ENCODE results near the gene CCDC88B.
"Not testable (repeated sequence)": the region's sequence is repeated elsewhere in the genome, so short reads cannot be mapped to it uniquely, and the experiment has no call there.

CCDC88B gene

DNA sequence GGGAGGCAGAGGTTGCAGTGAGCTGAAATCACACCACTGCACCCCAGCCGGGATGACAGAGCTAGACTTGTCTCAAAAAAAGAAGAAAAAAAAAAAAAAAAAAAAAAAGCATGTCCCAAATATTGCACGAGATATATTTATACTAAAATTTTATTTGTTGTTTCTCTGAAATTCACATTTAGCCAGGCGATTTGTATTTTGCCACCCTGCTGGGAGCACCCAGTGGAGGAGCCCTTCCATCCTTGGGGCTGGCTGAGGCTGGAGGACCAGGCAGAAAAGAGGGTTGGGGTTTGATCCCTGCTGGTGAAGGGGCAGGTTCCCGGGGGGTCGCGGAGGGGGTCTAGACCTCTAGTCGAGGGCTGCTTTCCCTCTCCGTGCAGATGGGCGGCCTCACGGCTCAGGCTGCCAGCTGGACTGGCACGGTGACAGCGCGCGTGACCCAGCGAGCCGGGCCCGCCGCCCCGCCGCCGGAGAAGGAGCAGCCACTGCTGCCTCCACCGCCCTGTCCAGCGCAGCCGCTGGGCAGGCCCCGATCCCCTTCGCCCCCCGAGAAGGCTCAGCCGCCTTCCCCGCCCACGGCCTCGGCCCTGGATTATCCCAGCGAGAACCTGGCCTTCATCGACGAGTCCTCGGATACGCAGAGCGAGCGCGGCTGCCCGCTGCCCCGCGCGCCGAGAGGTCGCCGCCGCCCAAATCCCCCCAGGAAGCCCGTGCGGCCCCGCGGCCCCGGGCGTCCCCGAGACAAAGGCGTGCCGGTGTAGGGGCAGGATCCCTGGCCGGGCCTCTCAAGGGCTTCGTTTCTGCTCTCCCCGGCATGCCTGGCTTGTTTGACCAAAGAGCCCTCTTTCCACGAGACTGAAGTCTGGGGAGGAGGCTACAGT is 40.8 kb upstream of the CCDC88B start:
- peaks cover 22% of the 10 kb centered on the region for H3K4me1 Mint-ChIP-seq
- H3K36me3 Mint-ChIP-seq (ENCODE audit: low read depth), result no peaks in the 10 kb centered on the region
- H3K27me3 Mint-ChIP-seq, result peaks cover 74% of the 10 kb centered on the region

DNA sequence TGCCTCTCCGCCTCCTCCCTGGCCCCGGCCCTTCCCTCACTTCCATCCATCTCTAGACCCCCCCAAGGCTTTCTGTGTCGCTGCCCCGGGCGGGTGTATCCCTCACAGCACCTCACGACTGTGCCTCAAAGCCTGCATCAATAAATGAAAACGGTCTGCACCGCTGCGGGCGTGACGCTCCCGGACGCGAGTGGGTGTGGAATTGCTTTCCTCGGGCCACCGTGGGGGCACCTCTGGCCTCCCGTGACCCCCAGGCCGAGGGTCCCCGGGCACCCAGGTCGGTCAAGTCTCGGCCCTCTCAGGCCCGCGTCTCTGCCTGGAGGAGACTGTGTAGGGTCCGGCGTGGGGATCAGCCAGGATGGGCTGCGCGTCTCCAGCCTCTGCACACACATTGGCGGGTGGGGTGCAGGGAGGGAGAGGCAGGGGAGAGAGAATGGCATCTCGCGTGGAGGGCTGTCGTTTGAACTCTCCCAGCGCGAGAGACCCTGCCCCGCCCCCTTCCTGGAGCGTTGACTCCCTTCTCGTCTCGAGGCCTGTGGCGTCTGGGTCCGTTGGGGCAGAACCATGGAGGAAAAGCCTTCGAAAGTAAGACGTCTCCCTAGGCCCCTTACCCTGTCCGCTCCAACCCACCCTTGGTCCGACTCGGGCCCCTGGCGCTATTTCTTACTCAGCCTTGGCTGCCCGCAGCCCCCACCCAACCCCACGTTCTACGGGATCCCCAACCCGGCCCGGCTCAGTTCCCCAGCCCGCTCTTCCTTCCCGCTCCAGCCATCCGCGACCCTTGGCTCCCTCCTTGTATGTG is 40.0 kb upstream of the CCDC88B start, which contains the start of gene CATSPERZ:
CATSPERZ (plus strand) TSS at position 512 of the 802 bp plus-strand sequence; CDS start at position 565, 53 bp downstream.
- Mint-ChIP-seq H3K4me1 (peaks cover 30% of the 10 kb centered on the region), H3K27ac (no peak within 1 kb of the TSS), H3K27me3 (peaks cover 68% of the 10 kb centered on the region), H3K9me3 (no peaks in the 10 kb centered on the region), H3K36me3 (ENCODE audit: low read depth) (no peaks in the 10 kb centered on the region), H3K4me3 (peak within 1 kb of the TSS; percentile 62)
- no peak for DNase-seq
- ATAC-seq, result no peak

More for the DNA sequence above, 40.8 kb upstream of the CCDC88B start:
- DNase-seq (no peak), ATAC-seq (no peak)
- Mint-ChIP-seq H3K4me3 (peak overlapping the region; percentile 14), H3K27ac (no peak overlapping the region), H3K9me3 (no peaks in the 10 kb centered on the region)

DNA sequence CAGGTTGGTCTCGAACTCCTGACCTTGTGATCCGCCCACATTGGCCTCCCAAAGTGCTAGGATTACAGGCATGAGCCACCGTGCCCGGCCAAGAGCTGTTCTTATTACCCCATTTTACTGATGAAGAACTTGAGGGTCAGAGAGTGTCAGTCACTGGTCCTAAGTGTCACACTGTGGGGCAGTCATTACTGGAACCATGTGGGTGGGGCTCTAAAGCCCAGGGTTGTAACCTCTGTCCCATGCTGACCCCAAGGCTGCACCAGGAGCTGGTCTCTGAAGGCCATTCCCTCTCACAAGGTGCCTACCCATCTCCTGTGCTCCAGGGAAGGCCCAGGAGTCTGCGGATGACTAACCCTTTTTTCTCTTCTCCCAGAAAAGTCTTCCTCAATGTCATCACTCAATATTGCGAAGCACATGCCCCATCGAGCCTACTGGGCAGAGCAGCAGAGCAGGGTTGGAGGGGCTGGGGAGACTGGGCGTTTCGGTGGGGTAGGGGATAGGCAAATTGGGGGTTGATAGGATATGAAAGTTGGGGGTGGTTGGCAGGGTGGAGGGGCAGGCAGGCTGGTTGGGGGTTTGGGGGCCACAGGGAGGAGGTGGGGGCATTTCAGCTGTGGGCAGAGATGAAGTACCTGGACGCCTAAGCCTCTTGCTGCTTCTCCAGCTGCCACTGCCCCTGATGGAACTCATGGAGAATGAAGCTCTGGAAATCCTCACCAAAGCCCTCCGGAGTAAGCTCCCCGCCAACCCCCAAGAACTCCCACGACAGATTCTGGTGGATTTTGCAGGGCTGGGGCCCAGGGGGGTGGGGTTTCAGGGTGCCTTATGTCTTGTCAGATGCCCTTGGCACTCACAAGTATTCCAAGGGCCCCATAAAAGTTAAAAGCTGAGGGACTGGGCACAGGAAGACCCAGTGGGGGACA is 36.6 kb upstream of the CCDC88B start:
- DNase-seq, result no peak
- Mint-ChIP-seq H3K4me3 (peak overlapping the region; percentile 86), H3K4me1 (peaks cover 41% of the 10 kb centered on the region), H3K36me3 (ENCODE audit: low read depth) (peaks cover 10% of the 10 kb centered on the region), H3K27me3 (peaks cover 35% of the 10 kb centered on the region), H3K27ac (no peak overlapping the region), H3K9me3 (no peaks in the 10 kb centered on the region)
- ATAC-seq, result no peak

DNA sequence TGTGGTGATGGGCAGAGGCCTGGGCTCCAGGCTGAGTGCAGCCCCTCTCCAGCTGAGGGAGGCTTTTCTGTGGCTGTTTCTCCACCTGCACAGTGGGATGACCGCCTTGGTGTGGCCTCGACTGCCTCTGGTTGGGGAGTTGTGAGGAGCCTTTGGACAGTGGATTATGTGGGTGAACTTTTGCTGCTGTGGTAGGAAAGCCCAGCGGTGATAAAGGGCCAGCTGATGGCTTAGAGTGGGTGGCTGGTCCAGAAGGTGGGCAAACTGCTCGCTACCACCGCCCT is 36.0 kb upstream of the CCDC88B start:
- Mint-ChIP-seq H3K27ac (peak overlapping the region; percentile 97), H3K27me3 (peaks cover 29% of the 10 kb centered on the region), H3K9me3 (no peaks in the 10 kb centered on the region), H3K36me3 (ENCODE audit: low read depth) (peaks cover 10% of the 10 kb centered on the region), H3K4me1 (peaks cover 41% of the 10 kb centered on the region), H3K4me3 (peak overlapping the region; percentile 86)
- ATAC-seq (no peak), DNase-seq (no peak)

DNA sequence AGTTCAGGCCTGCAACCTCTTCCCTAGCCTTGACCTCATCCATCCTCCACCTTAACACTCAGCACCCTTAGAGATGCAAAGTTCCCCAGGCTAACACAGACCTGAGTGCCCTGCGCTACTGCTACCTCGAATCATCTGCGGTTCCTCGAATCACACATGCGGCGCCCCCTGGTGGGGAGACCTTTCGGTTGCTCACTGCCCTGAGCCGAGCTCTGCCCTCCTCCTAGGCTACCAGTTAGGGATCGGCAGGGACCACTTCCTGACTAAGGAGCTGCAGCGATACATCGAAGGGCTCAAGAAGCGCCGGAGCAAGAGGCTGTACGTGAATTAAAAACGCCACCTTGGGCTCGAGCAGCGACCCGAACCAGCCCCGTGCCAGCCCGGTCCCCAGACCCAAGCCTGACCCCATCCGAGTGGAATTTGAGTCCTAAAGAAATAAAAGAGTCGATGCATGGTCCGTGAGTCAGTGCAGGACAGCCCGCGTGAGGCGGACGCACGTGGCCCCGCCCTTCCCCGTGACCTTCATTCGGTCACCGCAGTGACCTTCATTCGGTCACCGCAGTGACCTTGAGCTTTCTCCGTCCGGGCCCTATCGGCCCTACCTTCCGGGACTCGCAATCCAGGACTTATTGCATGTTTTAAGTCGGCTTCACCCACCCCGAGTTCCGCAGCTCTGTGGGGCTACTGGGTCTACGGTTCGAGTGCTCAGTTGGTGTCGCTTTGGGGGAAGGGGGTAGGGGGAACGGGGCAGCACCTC is 35.5 kb upstream of the CCDC88B start:
- H3K36me3 Mint-ChIP-seq (ENCODE audit: low read depth), result peaks cover 13% of the 10 kb centered on the region
- peak overlapping the region; percentile 97 for H3K27ac Mint-ChIP-seq
- peaks cover 42% of the 10 kb centered on the region for H3K4me1 Mint-ChIP-seq
- DNase-seq (peak; percentile 98), ATAC-seq (peak; percentile 66)
- H3K9me3 Mint-ChIP-seq, result no peaks in the 10 kb centered on the region
- H3K4me3 Mint-ChIP-seq, result peak overlapping the region; percentile 86
- peaks cover 25% of the 10 kb centered on the region for H3K27me3 Mint-ChIP-seq

DNA sequence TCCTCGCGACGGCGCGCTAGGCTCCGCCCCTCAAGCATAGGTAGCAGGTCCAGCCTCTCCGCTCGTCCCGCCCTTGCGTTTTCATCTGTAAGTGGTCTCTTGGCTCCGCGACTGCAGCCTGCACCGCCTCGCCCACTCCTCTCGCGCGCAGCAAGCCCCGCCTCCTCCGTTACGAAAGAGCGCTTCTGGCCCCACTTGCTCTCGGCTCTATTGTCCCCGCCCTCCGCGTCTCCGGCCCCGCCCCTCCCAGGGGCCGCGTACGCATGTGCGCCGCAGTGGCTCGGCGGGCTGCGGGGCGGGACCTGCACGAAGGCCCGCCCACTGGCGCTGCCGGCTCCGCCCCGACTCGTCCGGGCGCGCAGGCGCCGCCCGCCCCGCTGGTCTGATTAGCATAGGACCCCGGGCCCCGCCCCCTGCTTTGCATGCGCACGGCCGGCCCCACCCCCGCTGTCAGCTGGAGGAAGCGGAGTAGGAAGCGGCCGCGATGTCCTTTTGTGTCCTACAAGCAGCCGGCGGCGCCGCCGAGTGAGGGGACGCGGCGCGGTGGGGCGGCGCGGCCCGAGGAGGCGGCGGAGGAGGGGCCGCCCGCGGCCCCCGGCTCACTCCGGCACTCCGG is 34.8 kb upstream of the CCDC88B start, which contains the start of gene ESRRA:
ESRRA (plus strand) TSS at position 450 of the 616 bp plus-strand sequence. CDS start 1,656 bp downstream, outside the sequence.
- DNase-seq, result peak; percentile 100
- Mint-ChIP-seq H3K27me3 (peaks cover 19% of the 10 kb centered on the region), H3K27ac (peak within 1 kb of the TSS; percentile 97), H3K4me3 (peak within 1 kb of the TSS; percentile 99), H3K9me3 (no peaks in the 10 kb centered on the region), H3K4me1 (peaks cover 38% of the 10 kb centered on the region), H3K36me3 (ENCODE audit: low read depth) (peaks cover 13% of the 10 kb centered on the region)
- peak; percentile 72 for ATAC-seq

DNA sequence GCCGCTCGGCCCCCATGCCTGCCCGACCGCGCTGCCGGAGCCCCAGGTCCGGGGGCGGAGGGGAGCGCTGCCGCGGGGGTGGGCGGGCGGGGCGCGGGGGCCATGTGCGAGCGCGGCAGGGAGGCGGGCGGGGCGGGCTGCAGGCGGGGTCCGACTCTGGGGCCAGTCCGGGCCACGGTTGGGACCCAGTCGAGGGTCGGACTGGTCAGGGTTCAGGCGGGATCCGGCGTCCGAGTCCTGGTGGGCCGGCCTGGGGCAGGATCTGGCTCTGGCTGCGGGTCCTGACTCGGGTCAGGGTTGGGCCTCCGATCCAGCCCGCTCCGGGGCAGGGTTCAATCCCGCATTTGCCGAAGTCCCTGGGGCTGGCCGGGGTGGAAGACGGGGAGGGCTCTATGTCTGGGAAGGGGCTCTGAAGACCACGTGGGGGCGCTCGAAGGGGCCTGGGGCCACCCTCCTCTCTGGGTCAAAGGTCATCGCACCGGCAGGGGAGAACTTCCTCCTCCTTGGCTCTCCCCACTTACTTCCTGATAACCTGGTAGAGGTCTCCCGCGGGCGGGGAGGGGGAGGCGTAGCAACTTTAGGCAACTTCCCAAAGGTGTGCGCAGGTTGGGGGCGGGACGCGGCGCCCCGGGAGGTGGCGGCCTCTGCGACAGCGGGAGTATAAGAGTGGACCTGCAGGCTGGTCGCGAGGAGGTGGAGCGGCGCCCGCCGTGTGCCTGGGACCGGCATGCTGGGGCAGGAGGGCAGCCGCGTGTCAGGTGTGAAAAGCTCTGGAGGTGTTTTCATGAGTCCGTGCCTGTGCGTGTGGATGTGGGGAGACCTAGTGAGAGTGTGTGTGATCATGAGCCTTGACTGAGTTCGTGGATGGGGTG is 34.1 kb upstream of the CCDC88B start:
- peak overlapping the region; percentile 96 for H3K27ac Mint-ChIP-seq
- H3K9me3 Mint-ChIP-seq, result no peaks in the 10 kb centered on the region
- ATAC-seq (peak; percentile 21), DNase-seq (peak; percentile 77)
- peaks cover 15% of the 10 kb centered on the region for H3K36me3 Mint-ChIP-seq (ENCODE audit: low read depth)
- H3K4me3 Mint-ChIP-seq, result peak overlapping the region; percentile 99
- H3K4me1 Mint-ChIP-seq, result peaks cover 34% of the 10 kb centered on the region
- H3K27me3 Mint-ChIP-seq, result peaks cover 11% of the 10 kb centered on the region

DNA sequence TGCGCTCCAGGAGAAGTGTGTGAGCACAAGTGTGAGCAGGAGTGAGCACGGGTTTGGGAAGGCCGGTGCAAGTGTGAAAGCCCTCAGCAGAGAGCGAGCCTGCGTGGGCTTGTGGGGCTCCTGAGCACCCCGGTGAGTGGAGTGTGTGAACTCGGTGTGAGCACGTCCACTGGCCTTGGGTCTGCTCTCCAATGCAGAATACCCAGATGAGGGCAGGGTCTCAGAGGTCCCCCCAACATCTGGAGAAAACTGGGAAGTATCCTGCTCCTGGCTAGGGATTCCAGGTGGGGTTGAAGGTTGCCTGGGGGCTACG is 33.5 kb upstream of the CCDC88B start:
- peaks cover 17% of the 10 kb centered on the region for H3K36me3 Mint-ChIP-seq (ENCODE audit: low read depth)
- H3K9me3 Mint-ChIP-seq, result no peaks in the 10 kb centered on the region
- ATAC-seq (no peak), DNase-seq (no peak)
- peak overlapping the region; percentile 99 for H3K4me3 Mint-ChIP-seq
- H3K27me3 Mint-ChIP-seq, result peaks cover 9% of the 10 kb centered on the region
- H3K27ac Mint-ChIP-seq, result peak overlapping the region; percentile 96
- peaks cover 35% of the 10 kb centered on the region for H3K4me1 Mint-ChIP-seq

DNA sequence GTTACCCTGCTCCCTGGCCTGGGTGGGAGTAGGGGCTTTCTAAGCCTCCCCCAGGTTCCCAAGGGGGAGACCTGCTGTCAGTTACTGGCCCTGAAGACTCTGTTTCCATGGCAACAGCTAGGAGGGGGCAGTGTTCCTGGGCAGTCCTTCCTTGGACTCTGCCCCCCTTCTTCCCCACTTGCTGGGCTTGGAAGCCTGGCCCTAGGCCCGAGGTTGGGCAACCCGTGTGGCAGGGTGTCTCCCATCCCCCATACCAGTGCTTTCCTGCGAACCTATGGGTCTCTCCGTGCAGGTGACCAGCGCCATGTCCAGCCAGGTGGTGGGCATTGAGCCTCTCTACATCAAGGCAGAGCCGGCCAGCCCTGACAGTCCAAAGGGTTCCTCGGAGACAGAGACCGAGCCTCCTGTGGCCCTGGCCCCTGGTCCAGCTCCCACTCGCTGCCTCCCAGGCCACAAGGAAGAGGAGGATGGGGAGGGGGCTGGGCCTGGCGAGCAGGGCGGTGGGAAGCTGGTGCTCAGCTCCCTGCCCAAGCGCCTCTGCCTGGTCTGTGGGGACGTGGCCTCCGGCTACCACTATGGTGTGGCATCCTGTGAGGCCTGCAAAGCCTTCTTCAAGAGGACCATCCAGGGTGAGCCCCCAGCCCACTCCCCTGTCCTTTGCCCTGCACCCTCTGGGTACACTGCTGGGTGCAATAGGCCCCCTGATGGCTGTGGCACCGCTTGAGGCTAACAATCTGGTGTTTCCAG is 33.0 kb upstream of the CCDC88B start:
- Mint-ChIP-seq H3K36me3 (ENCODE audit: low read depth) (peaks cover 17% of the 10 kb centered on the region), H3K4me1 (peaks cover 35% of the 10 kb centered on the region), H3K9me3 (no peaks in the 10 kb centered on the region), H3K4me3 (peak overlapping the region; percentile 99), H3K27ac (peak overlapping the region; percentile 96), H3K27me3 (peaks cover 4% of the 10 kb centered on the region)
- DNase-seq, result no peak
- no peak for ATAC-seq

DNA sequence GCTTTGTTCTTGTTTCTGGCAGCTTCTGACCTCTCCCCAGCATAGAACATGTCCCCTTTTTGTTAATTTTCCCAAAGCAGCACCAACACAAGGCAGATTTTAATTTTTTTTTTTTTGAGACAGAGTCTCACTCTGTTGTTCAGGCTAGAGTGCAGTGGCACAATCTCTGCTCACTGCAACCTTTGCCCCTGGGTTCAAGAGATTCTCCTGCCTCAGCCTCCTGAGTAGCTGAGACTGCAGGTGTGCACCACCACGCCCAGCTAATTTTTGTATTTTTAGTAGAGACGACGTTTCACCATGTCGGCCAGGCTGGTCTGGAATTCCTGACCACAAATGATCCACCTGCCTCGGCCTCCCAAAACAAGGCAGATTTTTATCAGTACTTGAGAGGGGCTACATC is 32.2 kb upstream of the CCDC88B start:
- DNase-seq, H3K27me3 Mint-ChIP-seq, ATAC-seq, H3K9me3 Mint-ChIP-seq: not testable (repeated sequence)
- Mint-ChIP-seq H3K36me3 (ENCODE audit: low read depth) (peaks cover 20% of the 10 kb centered on the region), H3K4me1 (peaks cover 40% of the 10 kb centered on the region), H3K4me3 (peak overlapping the region; percentile 70), H3K27ac (peak overlapping the region; percentile 76)

DNA sequence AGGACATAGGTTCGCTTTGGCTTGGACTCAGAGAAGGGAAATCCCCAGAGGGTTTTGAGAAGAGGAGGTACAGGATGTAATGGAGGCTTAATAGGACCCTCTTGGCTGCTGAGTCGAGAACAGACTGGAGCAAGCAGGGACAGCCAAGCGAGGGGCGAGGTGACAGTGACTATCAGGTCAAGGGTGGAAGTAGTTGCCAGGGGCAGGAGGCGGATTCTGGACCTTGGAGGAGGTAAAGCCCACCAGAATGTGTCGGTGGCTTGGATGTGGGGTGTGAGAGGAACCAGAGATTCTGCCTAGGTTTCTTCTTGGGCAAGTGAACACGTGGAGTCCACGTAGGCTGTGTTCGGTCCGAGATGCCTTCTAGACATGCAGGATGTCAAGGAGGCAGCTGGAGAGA is 27.1 kb upstream of the CCDC88B start:
- no peak for DNase-seq
- H3K27ac Mint-ChIP-seq, result peak overlapping the region; percentile 71
- ATAC-seq, result no peak
- no peak overlapping the region for H3K4me3 Mint-ChIP-seq
- peaks cover 32% of the 10 kb centered on the region for H3K36me3 Mint-ChIP-seq (ENCODE audit: low read depth)
- H3K9me3 Mint-ChIP-seq, result no peaks in the 10 kb centered on the region
- H3K4me1 Mint-ChIP-seq, result peaks cover 36% of the 10 kb centered on the region
- no peaks in the 10 kb centered on the region for H3K27me3 Mint-ChIP-seq

DNA sequence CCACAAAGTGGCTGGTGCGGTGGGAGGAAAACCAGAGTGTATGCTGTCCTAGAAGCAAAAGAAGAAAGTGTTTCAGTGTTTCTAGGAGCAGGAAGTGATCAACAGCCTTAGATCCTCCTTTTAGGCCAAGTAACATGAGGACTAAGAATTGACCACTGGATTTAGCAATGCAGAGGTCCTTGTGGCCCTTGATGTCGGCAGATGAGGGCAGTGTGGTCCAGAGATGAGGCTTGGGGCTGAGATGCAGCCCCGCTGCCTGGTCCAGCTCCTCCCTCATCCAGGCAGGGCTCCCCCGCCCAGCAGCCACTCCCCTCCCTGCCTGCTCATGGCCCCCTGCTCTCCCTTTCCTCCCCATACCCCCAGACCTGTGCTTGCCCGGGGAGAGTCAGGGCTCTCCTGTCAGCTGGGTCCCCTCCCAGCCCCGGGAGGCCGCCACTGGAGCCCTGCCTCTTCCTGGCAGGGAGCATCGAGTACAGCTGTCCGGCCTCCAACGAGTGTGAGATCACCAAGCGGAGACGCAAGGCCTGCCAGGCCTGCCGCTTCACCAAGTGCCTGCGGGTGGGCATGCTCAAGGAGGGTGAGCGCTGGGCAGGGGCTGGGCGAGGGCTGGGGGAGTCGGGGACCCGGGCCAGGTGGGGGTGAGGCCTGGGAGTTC is 26.4 kb upstream of the CCDC88B start:
- peak overlapping the region; percentile 43 for H3K27ac Mint-ChIP-seq
- H3K4me3 Mint-ChIP-seq, result no peak overlapping the region
- no peaks in the 10 kb centered on the region for H3K27me3 Mint-ChIP-seq
- ATAC-seq (no peak), DNase-seq (no peak)
- peaks cover 32% of the 10 kb centered on the region for H3K36me3 Mint-ChIP-seq (ENCODE audit: low read depth)
- H3K4me1 Mint-ChIP-seq, result peaks cover 37% of the 10 kb centered on the region
- H3K9me3 Mint-ChIP-seq, result no peaks in the 10 kb centered on the region
